GM19438 (cell line): ENCODE measurements around the gene RALGPS2.
A peak's percentile ranks its signal among the peaks of the same experiment; 100 is the strongest.

Source experiments
- ATAC-seq: cut with Tn5 transposase; IDR thresholded peaks from one replicate; pipeline ENCODE4 v1.9.1; 2021; ENCODE audit warnings: low read depth; ENCODE audit not compliant: unreplicated experiment

RALGPS2 gene

GRCh38 chr1:178724728-178725465 lies at the start of gene RALGPS2:
RALGPS2 (plus strand) TSS chr1:178725244; CDS start chr1:178776765, 51,521 bp downstream.
- peak; percentile 60 for ATAC-seq

- no peak for ATAC-seq
Observed at GRCh38 chr1:178679237-178679636, 45.8 kb upstream of the RALGPS2 start.

- ATAC-seq: no peak
Observed at GRCh38 chr1:178682429-178682828, 42.6 kb upstream of the RALGPS2 start.

GRCh38 chr1:178682886-178683285 lies 42.2 kb upstream of the RALGPS2 start:
- no peak for ATAC-seq

- no peak for ATAC-seq
Observed at GRCh38 chr1:178683291-178683690, 41.8 kb upstream of the RALGPS2 start.

GRCh38 chr1:178684111-178684510 lies 40.9 kb upstream of the RALGPS2 start:
- ATAC-seq: no peak

- ATAC-seq: peak; percentile 63
Observed at GRCh38 chr1:178684542-178685000, 40.5 kb upstream of the RALGPS2 start.

- ATAC-seq: no peak
Observed at GRCh38 chr1:178686407-178686806, 38.6 kb upstream of the RALGPS2 start.

GRCh38 chr1:178688244-178688643 lies 36.8 kb upstream of the RALGPS2 start:
- ATAC-seq: no peak

GRCh38 chr1:178689769-178690168 lies 35.3 kb upstream of the RALGPS2 start:
- no peak for ATAC-seq

GRCh38 chr1:178690496-178690895 lies 34.5 kb upstream of the RALGPS2 start:
- no peak for ATAC-seq

GRCh38 chr1:178692564-178693327 lies 32.3 kb upstream of the RALGPS2 start:
- ATAC-seq: no peak

- ATAC-seq: no peak
Observed at GRCh38 chr1:178693366-178693765, 31.7 kb upstream of the RALGPS2 start.

GRCh38 chr1:178694923-178695525 lies 30.0 kb upstream of the RALGPS2 start:
- ATAC-seq: no peak

- ATAC-seq: no peak
Observed at GRCh38 chr1:178702146-178702545, 22.9 kb upstream of the RALGPS2 start.

GRCh38 chr1:178704833-178705232 lies 20.2 kb upstream of the RALGPS2 start:
- no peak for ATAC-seq

GRCh38 chr1:178706432-178706831 lies 18.6 kb upstream of the RALGPS2 start:
- no peak for ATAC-seq

- ATAC-seq: no peak
Observed at GRCh38 chr1:178713259-178713658, 11.8 kb upstream of the RALGPS2 start.

- ATAC-seq: no peak
Observed at GRCh38 chr1:178714453-178714852, 10.6 kb upstream of the RALGPS2 start.

- ATAC-seq: no peak
Observed at GRCh38 chr1:178716111-178716510, 8.9 kb upstream of the RALGPS2 start.

- no peak for ATAC-seq
Observed at GRCh38 chr1:178718520-178718919, 6.5 kb upstream of the RALGPS2 start.
